ENCODE data around the gene CLSTN3. TPM values are rescaled to one million over a fixed set of nuclear protein-coding genes. Genes with fewer than 3 reads are reported as not detected.

The CLSTN3 gene
- total RNA-seq, 2 donors from 2014 or later = 6.1 to 8.3 TPM

GRCh38 chr12:7155471-7156034 lies 25.4 kb downstream of the CLSTN3 start:
- no peaks in the 10 kb centered on the region for H3K4me1 ChIP-seq
- H3K4me3 ChIP-seq = no peak overlapping the region
- no peak overlapping the region for H3K27ac ChIP-seq
- DNase-seq (ENCODE audit: low spot score) = no peak
- no peaks in the 10 kb centered on the region for H3K27me3 ChIP-seq
- H3K9me3 ChIP-seq = no peaks in the 10 kb centered on the region
- no peaks in the 10 kb centered on the region for H3K36me3 ChIP-seq
- TF ChIP-seq, protein P1, sequence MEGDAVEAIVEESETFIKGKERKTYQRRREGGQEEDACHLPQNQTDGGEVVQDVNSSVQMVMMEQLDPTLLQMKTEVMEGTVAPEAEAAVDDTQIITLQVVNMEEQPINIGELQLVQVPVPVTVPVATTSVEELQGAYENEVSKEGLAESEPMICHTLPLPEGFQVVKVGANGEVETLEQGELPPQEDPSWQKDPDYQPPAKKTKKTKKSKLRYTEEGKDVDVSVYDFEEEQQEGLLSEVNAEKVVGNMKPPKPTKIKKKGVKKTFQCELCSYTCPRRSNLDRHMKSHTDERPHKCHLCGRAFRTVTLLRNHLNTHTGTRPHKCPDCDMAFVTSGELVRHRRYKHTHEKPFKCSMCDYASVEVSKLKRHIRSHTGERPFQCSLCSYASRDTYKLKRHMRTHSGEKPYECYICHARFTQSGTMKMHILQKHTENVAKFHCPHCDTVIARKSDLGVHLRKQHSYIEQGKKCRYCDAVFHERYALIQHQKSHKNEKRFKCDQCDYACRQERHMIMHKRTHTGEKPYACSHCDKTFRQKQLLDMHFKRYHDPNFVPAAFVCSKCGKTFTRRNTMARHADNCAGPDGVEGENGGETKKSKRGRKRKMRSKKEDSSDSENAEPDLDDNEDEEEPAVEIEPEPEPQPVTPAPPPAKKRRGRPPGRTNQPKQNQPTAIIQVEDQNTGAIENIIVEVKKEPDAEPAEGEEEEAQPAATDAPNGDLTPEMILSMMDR (IDR thresholded peaks at IDR 0.05) = no peak

- TF ChIP-seq, protein P1 (IDR thresholded peaks at IDR 0.05) = no peak
- Histone ChIP-seq H3K9me3 (no peaks in the 10 kb centered on the region), H3K4me1 (no peaks in the 10 kb centered on the region), H3K4me3 (no peak overlapping the region), H3K27ac (no peak overlapping the region), H3K27me3 (no peaks in the 10 kb centered on the region), H3K36me3 (no peaks in the 10 kb centered on the region)
- DNase-seq (ENCODE audit: low spot score) = no peak
Observed at GRCh38 chr12:7156259-7157197, 26.4 kb downstream of the CLSTN3 start.

GRCh38 chr12:7157391-7157790 lies 27.2 kb downstream of the CLSTN3 start:
- DNase-seq (ENCODE audit: low spot score) = no peak
- H3K36me3 ChIP-seq = no peaks in the 10 kb centered on the region
- H3K27ac ChIP-seq = no peak overlapping the region
- H3K27me3 ChIP-seq = no peaks in the 10 kb centered on the region
- no peaks in the 10 kb centered on the region for H3K4me1 ChIP-seq
- TF ChIP-seq, protein P1 (IDR thresholded peaks at IDR 0.05) = no peak
- H3K4me3 ChIP-seq = no peak overlapping the region
- H3K9me3 ChIP-seq = no peaks in the 10 kb centered on the region

- no peak for DNase-seq (ENCODE audit: low spot score)
Observed at GRCh38 chr12:7158781-7159609, 28.8 kb downstream of the CLSTN3 start.

DNA sequence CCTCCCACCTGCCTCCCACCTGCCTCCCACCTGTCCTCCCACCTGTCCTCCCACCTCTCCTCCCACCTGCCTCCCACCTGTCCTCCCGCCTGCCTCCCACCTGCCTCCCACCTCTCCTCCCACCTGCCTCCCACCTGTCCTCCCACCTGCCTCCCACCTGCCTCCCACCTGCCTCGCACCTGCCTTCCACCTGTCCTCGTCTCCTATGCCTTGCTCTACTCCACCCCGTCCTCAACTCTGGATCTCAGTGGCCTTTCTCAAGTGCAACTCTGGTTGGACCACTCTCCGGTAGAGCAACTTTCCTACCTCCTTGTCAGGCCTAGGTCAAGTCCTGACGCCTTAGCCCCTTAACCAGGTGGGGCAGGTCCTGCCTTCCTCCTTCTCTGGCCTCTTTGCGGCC lies 30.0 kb downstream of the CLSTN3 start:
- Histone ChIP-seq H3K36me3 (no peaks in the 10 kb centered on the region), H3K4me3 (no peak overlapping the region), H3K9me3 (no peaks in the 10 kb centered on the region), H3K4me1 (peaks cover 0 to 6% of the 10 kb centered on the region in 2 donors), H3K27ac (no peak overlapping the region), H3K27me3 (no peaks in the 10 kb centered on the region)
- TF ChIP-seq, protein P1 (IDR thresholded peaks at IDR 0.05) = no peak
- DNase-seq (ENCODE audit: low spot score) = no peak

More at GRCh38 chr12:7158781-7159609, 28.8 kb downstream of the CLSTN3 start:
- TF ChIP-seq, protein P1 (IDR thresholded peaks at IDR 0.05) = no peak
- H3K4me3 ChIP-seq = no peak overlapping the region
- H3K27me3 ChIP-seq = no peaks in the 10 kb centered on the region
- no peaks in the 10 kb centered on the region for H3K36me3 ChIP-seq
- H3K9me3 ChIP-seq = no peaks in the 10 kb centered on the region
- peaks cover 0 to 6% of the 10 kb centered on the region in 2 donors for H3K4me1 ChIP-seq
- H3K27ac ChIP-seq = no peak overlapping the region
